T-helper 22 cell (primary cell): ENCODE results near the gene MACROH2A1.

Experiments used
- DNase-seq: peaks from one replicate; pipeline ENCODE4 v3.0.0-alpha.2; 2020; ENCODE audit warnings: low read depth

The MACROH2A1 gene

GRCh38 chr5:135398855-135399793, at the start of gene MACROH2A1:
Gene MACROH2A1 (minus strand): TSS chr5:135399231. CDS start chr5:135389093, 10,138 bp downstream.
- peak; percentile 66 for DNase-seq

- DNase-seq = no peak
Measured at GRCh38 chr5:135448071-135448739, 49.2 kb upstream of the MACROH2A1 start.

GRCh38 chr5:135447298-135447929, 48.4 kb upstream of the MACROH2A1 start, which contains the start of gene DCANP1:
Gene DCANP1 (minus strand): TSS chr5:135447348. CDS start chr5:135447108, 240 bp downstream.
- no peak for DNase-seq

GRCh38 chr5:135446615-135447014, 47.6 kb upstream of the MACROH2A1 start:
- DNase-seq = no peak

- DNase-seq = no peak
Measured at GRCh38 chr5:135446206-135446605, 47.2 kb upstream of the MACROH2A1 start.

DNA sequence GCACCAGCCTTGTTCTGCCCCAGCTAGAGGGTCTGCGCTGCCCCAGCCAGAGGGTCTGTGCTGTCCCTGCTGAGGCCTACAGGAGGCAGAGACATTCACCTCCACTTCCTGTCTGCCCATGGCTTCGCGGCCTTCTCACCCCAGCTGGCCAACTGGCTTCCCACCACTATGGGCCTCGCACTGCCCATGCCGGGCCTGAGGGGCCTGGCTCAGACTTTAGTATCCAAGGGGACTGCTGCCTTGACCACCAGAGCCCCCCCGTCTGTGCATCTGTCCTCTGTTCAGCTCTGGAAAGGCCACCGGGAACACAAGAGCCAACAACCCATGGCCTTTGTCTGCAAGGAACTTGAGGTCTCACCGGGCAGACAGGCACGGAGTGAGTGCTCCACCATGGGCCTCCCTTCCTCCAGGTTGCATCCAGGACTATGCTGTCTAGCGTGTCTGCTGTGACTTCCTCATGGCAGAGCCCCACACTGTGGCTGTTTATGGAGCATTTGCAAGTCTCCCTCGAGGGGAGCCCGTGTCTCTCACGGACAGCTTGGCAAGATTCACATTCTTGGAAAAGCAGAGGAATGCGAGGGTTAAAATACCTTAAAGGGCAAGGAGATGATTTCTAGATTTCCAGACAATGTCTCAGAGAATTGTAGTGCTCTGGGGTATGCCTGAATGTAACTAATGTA, 46.4 kb upstream of the MACROH2A1 start:
- DNase-seq = no peak

DNA sequence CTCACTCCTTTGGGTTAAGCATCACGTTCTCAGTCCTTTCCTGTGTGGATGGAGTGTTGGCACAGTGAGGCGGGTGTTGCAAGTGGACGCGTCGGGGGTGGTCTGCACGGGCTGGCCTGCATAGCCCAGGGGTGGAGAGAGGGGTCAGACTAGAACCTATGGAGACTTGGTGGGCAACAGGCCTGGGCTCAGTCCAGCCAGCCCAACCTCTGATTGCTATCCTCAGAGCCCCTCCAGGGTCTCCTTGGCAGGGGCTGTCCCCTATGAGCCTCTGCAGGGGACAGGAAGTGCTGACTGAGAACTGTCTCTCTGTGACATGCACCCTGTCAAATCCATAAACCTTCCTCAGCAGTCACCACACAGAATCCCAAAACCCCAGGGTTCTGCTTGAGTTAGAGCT, 45.9 kb upstream of the MACROH2A1 start:
- no peak for DNase-seq

GRCh38 chr5:135444360-135444759, 45.3 kb upstream of the MACROH2A1 start:
- no peak for DNase-seq

GRCh38 chr5:135443161-135443960, 44.3 kb upstream of the MACROH2A1 start:
- no peak for DNase-seq

DNA sequence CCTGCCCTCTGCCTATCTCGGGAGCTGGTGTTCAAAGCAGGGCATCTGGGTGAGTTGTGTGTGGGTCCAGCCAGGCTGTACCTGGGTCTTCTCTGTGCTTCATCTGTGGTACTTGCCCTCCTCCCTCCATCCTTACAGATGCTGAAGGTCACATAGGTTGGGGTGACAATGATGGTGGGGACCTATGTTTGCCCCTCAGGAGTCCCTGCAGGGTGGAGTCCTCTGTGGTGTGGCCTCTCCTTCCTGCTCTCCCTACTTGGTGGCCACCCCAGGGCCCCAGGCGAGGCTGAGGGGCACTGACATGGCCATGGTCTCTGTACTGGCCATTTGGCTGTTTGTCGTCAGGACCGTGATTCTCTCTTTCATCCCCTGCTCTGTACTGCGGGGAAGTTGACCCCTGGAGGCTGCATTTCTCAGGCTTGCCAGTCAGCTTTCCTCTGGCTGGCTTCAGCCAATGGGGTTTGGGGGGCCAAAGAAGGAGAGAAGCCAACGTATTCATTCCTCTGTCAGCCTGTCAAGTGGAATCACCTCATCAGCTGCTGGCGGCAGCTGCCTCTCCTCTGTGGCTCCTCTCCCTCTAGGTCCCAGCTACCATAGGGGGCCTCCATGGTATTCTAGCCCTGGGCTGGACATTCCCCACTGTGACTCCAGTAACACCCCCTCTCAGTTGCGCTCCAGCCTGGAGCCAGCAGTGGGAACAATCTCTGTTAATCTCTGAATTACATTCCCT, 43.6 kb upstream of the MACROH2A1 start:
- DNase-seq = no peak

DNA sequence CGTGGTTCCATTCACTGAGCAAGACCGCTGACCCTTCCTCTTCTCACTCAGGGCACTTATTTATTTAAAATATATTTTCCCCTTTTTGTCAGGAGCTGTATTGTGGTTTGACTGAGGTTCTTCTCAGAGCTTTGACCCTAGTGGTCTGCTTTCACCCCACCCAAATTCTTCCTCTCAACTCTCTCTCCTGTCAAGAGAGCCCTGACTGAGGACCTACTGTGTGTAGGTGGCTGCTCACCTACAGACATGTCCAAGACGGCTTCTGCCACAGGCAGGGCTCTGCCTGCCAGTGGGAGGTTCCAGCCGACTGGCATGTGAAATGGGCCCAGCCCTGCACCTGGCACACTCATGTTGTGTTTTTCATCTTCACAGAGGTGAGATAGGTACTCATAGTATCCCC, 42.9 kb upstream of the MACROH2A1 start:
- DNase-seq = no peak

- DNase-seq = no peak
Measured at GRCh38 chr5:135441350-135441831, 42.4 kb upstream of the MACROH2A1 start.

DNA sequence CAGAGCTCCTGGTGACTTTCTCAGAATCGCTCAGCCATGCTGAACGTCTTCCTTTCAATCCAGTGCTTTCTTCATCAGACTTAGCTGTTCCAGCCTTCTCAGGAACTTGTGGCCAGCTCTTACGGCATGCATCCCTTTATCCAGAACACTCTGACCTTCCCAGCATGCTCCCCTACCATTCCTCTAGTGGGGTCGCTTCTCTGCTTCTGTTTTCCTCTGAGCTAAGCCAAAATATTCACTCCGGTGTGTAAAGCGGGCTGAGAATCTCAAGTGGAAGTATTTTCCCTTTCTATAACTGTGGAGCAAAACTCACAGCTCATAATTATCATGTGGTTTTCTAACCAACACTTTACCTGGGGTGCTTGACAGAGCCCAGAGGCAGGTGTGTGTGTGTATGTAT, 41.9 kb upstream of the MACROH2A1 start:
- no peak for DNase-seq

GRCh38 chr5:135439231-135440205, 40.5 kb upstream of the MACROH2A1 start:
- no peak for DNase-seq

DNA sequence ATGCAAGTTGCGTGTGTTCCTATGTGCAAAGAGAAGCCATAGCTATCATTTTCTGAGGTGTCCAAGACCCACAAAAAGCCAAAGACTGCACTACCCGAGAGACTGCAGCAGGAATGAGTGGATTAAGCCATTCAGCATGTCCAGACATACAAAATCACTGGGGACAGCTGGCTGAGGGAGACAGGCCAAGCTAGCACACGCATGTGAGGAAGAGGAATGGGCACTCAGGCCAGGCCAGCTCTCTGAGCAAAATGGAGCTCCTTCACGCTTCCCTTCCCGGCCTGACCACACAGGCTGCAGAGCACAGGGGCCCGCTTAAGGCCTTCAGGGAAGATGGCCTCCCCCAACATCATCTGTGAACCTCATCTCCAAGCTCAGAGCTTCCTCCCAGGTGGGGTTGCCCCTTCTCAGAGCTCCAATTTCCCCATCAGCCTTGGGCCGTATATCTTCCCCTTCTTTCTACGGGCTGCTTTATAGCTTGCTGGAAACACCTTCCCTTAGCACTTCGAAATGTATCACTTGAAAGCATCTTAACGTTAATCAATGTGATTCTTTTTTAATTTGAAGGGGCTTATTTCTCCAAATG, 39.7 kb upstream of the MACROH2A1 start:
- no peak for DNase-seq

- no peak for DNase-seq
Measured at GRCh38 chr5:135437796-135438560, 38.9 kb upstream of the MACROH2A1 start.

DNA sequence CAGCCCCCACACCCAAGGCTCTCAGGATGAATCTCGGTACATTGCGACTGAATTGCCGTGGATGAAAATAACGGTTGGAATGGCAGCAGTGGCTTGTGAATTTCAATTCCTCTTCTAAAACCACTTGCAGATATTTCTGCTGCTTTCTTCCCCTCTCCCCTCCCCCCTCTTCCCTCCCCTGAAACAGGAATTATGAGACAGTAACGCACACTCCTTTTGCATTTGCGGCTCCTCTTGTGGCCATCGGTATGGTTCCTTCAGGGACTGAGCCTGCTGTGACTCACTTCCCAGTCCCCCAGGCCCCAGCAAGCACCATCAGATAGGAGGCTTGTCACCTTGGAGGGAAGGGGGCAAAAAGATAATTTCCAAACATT, 38.4 kb upstream of the MACROH2A1 start:
- DNase-seq = no peak

GRCh38 chr5:135436951-135437418, 38.0 kb upstream of the MACROH2A1 start:
- no peak for DNase-seq
